ENCODE results near the gene ARRDC3.
"Not testable (repeated sequence)": the region's sequence is repeated elsewhere in the genome, so short reads cannot be mapped to it uniquely, and the experiment has no call there.

Gene ARRDC3

GRCh38 chr5:91403438-91403837, 20.3 kb upstream of the ARRDC3 start:
- H3K4me3 ChIP-seq (ENCODE audit: control insufficient read depth, low read depth, low read length), result no peak overlapping the region
- TF ChIP-seq, protein P1, sequence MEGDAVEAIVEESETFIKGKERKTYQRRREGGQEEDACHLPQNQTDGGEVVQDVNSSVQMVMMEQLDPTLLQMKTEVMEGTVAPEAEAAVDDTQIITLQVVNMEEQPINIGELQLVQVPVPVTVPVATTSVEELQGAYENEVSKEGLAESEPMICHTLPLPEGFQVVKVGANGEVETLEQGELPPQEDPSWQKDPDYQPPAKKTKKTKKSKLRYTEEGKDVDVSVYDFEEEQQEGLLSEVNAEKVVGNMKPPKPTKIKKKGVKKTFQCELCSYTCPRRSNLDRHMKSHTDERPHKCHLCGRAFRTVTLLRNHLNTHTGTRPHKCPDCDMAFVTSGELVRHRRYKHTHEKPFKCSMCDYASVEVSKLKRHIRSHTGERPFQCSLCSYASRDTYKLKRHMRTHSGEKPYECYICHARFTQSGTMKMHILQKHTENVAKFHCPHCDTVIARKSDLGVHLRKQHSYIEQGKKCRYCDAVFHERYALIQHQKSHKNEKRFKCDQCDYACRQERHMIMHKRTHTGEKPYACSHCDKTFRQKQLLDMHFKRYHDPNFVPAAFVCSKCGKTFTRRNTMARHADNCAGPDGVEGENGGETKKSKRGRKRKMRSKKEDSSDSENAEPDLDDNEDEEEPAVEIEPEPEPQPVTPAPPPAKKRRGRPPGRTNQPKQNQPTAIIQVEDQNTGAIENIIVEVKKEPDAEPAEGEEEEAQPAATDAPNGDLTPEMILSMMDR (conservative IDR thresholded peaks at IDR 0.05; ENCODE audit: control insufficient read depth, insufficient read depth, low read depth, low read length), result no peak
- peak; percentile 77 for DNase-seq (ENCODE audit: low read depth)

- no peak overlapping the region for H3K4me3 ChIP-seq (ENCODE audit: control insufficient read depth, low read depth, low read length)
- no peak for DNase-seq (ENCODE audit: low read depth)
- TF ChIP-seq, protein P1 (conservative IDR thresholded peaks at IDR 0.05; ENCODE audit: control insufficient read depth, insufficient read depth, low read depth, low read length), result no peak
Measured at GRCh38 chr5:91401175-91401574, 18.1 kb upstream of the ARRDC3 start.

DNA sequence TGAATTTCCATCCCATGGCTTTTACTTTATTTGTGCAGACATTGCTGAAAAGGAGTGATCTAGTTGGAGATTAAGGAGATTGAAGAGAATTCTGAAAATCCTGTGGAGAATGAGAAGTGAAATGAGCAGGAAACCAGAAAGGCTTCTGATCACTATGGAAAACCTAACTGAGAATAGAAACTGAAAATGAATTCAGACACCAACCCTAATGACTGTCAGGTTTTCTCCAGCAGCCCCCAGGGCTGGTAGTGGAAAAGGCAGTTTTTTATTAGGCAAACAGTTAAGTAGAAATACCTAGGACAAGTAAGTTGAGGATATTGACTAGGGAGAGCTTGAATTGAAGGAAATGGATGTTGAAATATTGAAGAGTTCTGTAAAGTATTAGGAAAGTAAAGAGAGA, 14.7 kb upstream of the ARRDC3 start:
- H3K4me3 ChIP-seq (ENCODE audit: control insufficient read depth, low read depth, low read length), result no peak overlapping the region
- no peak for DNase-seq (ENCODE audit: low read depth)
- TF ChIP-seq, protein P1 (conservative IDR thresholded peaks at IDR 0.05; ENCODE audit: control insufficient read depth, insufficient read depth, low read depth, low read length), result no peak

DNA sequence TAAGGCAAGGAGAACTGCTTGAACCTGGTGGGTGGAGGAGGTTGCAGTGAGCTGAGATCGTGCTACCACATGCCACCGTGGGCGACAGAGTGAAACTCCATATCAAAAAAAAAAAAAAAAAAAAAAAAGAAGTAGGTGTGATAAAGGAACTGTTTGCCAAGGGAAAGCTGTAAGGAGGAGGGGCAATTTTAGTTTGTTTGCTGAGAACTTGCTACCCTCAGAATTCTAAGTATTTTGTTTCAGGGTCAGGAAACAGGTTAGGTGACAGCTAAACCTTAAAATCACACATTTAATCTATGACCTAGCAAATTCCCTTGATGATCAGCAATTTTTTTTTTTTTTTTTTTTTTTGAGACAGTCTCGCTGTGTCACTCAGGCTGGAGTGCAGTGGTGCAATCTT, 7.2 kb upstream of the ARRDC3 start:
- DNase-seq (ENCODE audit: low read depth), result no peak
- TF ChIP-seq, protein P1 (conservative IDR thresholded peaks at IDR 0.05; ENCODE audit: control insufficient read depth, insufficient read depth, low read depth, low read length), result no peak
- H3K4me3 ChIP-seq (ENCODE audit: control insufficient read depth, low read depth, low read length), result no peak overlapping the region

DNA sequence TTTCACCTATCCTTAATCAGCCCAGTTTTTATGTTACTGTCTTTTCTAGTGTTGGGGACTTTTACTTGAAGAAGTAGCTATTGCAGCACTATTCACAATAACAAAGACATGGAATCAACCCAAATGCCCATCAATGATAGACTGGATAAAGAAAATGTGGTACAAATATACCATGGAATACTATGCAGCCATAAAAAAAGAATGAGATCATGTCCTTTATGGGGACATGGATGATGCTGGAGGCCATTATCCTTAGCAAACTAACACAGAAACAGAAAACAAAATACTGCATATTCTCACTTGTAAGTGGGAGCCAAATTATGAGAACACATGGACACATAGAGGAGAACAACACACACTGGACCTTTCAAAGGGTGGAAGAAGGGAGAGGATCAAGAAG, 6.4 kb upstream of the ARRDC3 start:
- DNase-seq (ENCODE audit: low read depth), result not testable (repeated sequence)

GRCh38 chr5:91388362-91388761, 5.2 kb upstream of the ARRDC3 start:
- no peak overlapping the region for H3K4me3 ChIP-seq (ENCODE audit: control insufficient read depth, low read depth, low read length)
- TF ChIP-seq, protein P1 (conservative IDR thresholded peaks at IDR 0.05; ENCODE audit: control insufficient read depth, insufficient read depth, low read depth, low read length), result no peak
- DNase-seq (ENCODE audit: low read depth), result no peak

More for the DNA sequence above, 6.4 kb upstream of the ARRDC3 start:
- H3K4me3 ChIP-seq (ENCODE audit: control insufficient read depth, low read depth, low read length), result not testable (repeated sequence)

DNA sequence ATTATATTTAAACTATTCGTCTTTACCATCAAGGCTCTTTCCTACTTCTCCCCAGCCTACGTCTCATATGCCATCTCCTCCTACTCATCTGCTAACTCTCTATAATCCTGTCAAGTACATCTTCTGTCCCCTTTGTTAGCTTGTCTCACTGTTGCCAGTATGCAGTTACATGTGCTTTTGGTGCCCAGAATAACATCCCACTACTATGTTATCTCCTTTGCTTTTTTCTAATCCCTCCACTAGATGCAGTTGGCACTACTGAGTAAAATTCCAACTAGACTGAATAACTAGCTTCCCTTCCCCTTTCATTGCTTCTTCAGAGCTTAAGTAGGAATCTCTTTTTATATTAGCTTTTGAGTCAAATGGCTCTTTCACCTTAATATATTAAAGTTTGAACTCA, 3.0 kb upstream of the ARRDC3 start:
- TF ChIP-seq, protein P1 (conservative IDR thresholded peaks at IDR 0.05; ENCODE audit: control insufficient read depth, insufficient read depth, low read depth, low read length), result no peak
- no peak for DNase-seq (ENCODE audit: low read depth)
- no peak overlapping the region for H3K4me3 ChIP-seq (ENCODE audit: control insufficient read depth, low read depth, low read length)

- not testable (repeated sequence) for DNase-seq (ENCODE audit: low read depth); H3K4me3 ChIP-seq (ENCODE audit: control insufficient read depth, low read depth, low read length)
Measured at GRCh38 chr5:91385596-91385995, 2.5 kb upstream of the ARRDC3 start.
